HL-60 (cell line): Measurements from ENCODE around the gene RCC2.

Experiments used
- CTCF ChIP-seq: IDR thresholded peaks from one replicate; pipeline ENCODE4 v1.5.1; 2011; ENCODE audit warnings: low read length, control low read depth, inconsistent platforms; ENCODE audit not compliant: insufficient read depth
- GABPA ChIP-seq: IDR thresholded peaks from 2 replicates; pipeline ENCODE4 v1.6.1; 2012; ENCODE audit warnings: low read depth
- POLR2AphosphoS5 ChIP-seq: IDR thresholded peaks from 2 replicates; pipeline ENCODE4 v1.6.1; 2012; ENCODE audit warnings: low read depth
- REST ChIP-seq: IDR thresholded peaks from 2 replicates; pipeline ENCODE4 v1.6.1; 2012; ENCODE audit warnings: low read depth; ENCODE audit not compliant: insufficient replicate concordance
- SPI1 ChIP-seq: IDR thresholded peaks from 2 replicates; pipeline ENCODE4 v1.6.1; 2012; ENCODE audit warnings: low read depth, mild to moderate bottlenecking, borderline replicate concordance

GRCh38 chr1:17434016-17434415 lies 5.5 kb downstream of the RCC2 start:
- TF ChIP-seq CTCF, result no peak
- TF ChIP-seq POLR2AphosphoS5, result no peak
- no peak for TF ChIP-seq SPI1
- TF ChIP-seq REST, result no peak
- no peak for TF ChIP-seq GABPA
